Neural cell (in vitro differentiated cells): ENCODE data around the gene SEC31A. TPM values are rescaled to one million over a fixed set of nuclear protein-coding genes. Genes with fewer than 3 reads are reported as not detected.

Experiments used
- H2AFZ ChIP-seq: fragments of 200-600, 300-800 bp; sonication (generic), shearing (Covaris generic); 2 replicates; pipeline ENCODE4 v1.6.0; 2014; ENCODE audit warnings: low read depth, mild to moderate bottlenecking, antibody characterized with exemption, low read length, moderate library complexity
- H3F3A ChIP-seq: fragments of 200-600 bp; shearing (Covaris generic); 2 replicates; pipeline ENCODE4 v1.6.1; 2016; ENCODE audit warnings: mild to moderate bottlenecking, moderate library complexity, mixed read lengths, antibody characterized with exemption, low read length; ENCODE audit not compliant: insufficient read depth, poor library complexity, severe bottlenecking
- H3K27ac ChIP-seq: fragments of 200-600, 300-800 bp; sonication (generic), shearing (Covaris generic); 2 replicates; pipeline ENCODE4 v1.5.1; 2014; ENCODE audit warnings: mild to moderate bottlenecking, low read length, moderate library complexity
- H3K27me3 ChIP-seq: fragments of 300-800, 200-600 bp; sonication (generic), shearing (Covaris generic); 2 replicates; pipeline ENCODE4 v1.6.0; 2014; ENCODE audit warnings: mild to moderate bottlenecking, low read depth, low read length, moderate library complexity; ENCODE audit not compliant: insufficient read depth
- H3K36me3 ChIP-seq: fragments of 300-800, 200-600 bp; sonication (generic), shearing (Covaris generic); 2 replicates; pipeline ENCODE4 v1.5.1; 2014; ENCODE audit warnings: mild to moderate bottlenecking, antibody characterized with exemption, low read length, moderate library complexity; ENCODE audit not compliant: insufficient read depth
- H3K4me2 ChIP-seq: fragments of 300-800, 200-600 bp; sonication (generic), shearing (Covaris generic); 2 replicates; pipeline ENCODE4 v1.6.0; 2014; ENCODE audit warnings: mild to moderate bottlenecking, low read length
- H3K4me3 ChIP-seq: fragments of 300-800, 200-600 bp; sonication (generic), shearing (Covaris generic); 2 replicates; pipeline ENCODE4 v1.5.1; 2014; ENCODE audit warnings: mild to moderate bottlenecking, low read length, moderate library complexity
- H3K79me2 ChIP-seq: fragments of 200-600 bp; shearing (Covaris generic); replicated peaks from 2 replicates; pipeline ENCODE4 v1.6.0; 2014; ENCODE audit warnings: mild to moderate bottlenecking, low read length, moderate library complexity; ENCODE audit not compliant: insufficient read depth
- H3K9ac ChIP-seq: fragments of 300-800, 200-600 bp; sonication (generic), shearing (Covaris generic); 2 replicates; pipeline ENCODE4 v1.6.1; 2016; ENCODE audit warnings: mild to moderate bottlenecking, low read length, mixed read lengths
- H3K9me2 ChIP-seq: fragments of 200-600 bp; shearing (Covaris generic); 2 replicates; pipeline ENCODE4 v1.6.1; 2016; ENCODE audit warnings: mild to moderate bottlenecking, low read length, mixed read lengths; ENCODE audit not compliant: insufficient read depth
- H3K9me3 ChIP-seq: fragments of 200-600, 300-800 bp; sonication (generic), shearing (Covaris generic); 2 replicates; pipeline ENCODE4 v1.6.1; 2016; ENCODE audit warnings: mild to moderate bottlenecking, mixed run types, low read length, moderate library complexity, mixed read lengths
- H4K20me1 ChIP-seq: fragments of 200-600 bp; shearing (Covaris generic); 2 replicates; pipeline ENCODE4 v1.6.1; 2016; ENCODE audit warnings: mild to moderate bottlenecking, mixed run types; ENCODE audit not compliant: insufficient read depth
- EP300 ChIP-seq: fragments of 450-650 bp; conservative IDR thresholded peaks from 2 replicates; pipeline ENCODE4 v1.6.1; 2014; ENCODE audit warnings: antibody characterized with exemption, mild to moderate bottlenecking, moderate library complexity; ENCODE audit not compliant: poor library complexity, severe bottlenecking
- EZH2 ChIP-seq: fragments of 200-600, 300-800 bp; shearing (Covaris generic), sonication (generic); IDR thresholded peaks from 2 replicates; pipeline ENCODE4 v1.6.1; 2014; ENCODE audit warnings: antibody characterized with exemption, low read length, borderline replicate concordance, mild to moderate bottlenecking; ENCODE audit not compliant: insufficient read depth, poor library complexity, severe bottlenecking
- MXI1 ChIP-seq: fragments of 450-650 bp; conservative IDR thresholded peaks from 2 replicates; pipeline ENCODE4 v1.6.1; 2014; ENCODE audit warnings: antibody characterized with exemption, mild to moderate bottlenecking; ENCODE audit not compliant: poor library complexity, severe bottlenecking
- RAD21 ChIP-seq: fragments of 450-650 bp; conservative IDR thresholded peaks from 2 replicates; pipeline ENCODE4 v1.6.1; 2014; ENCODE audit warnings: antibody characterized with exemption, mild to moderate bottlenecking, moderate library complexity
- SMC3 ChIP-seq: fragments of 450-650 bp; conservative IDR thresholded peaks from 2 replicates; pipeline ENCODE4 v1.6.1; 2014; ENCODE audit warnings: antibody characterized with exemption, mild to moderate bottlenecking, moderate library complexity; ENCODE audit not compliant: poor library complexity
- TAF1 ChIP-seq: IDR thresholded peaks from 2 replicates; pipeline ENCODE4 v1.6.1; 2012; ENCODE audit warnings: low read depth
- polyA plus RNA-seq: library from polyadenylated mRNA; depleted of rRNA; stranded (reverse); fragments of >200 nt; gene quantifications from 2 replicates; pipeline ENCODE4 v1.2.3, GENCODE V29; 2014
- TF ChIP-seq, protein P1 (sequence below): IDR thresholded peaks from 2 replicates; pipeline ENCODE4 v1.6.1; 2012; ENCODE audit warnings: borderline replicate concordance

Gene SEC31A
- polyA plus RNA-seq, 1 donor from 2014 or later, result 139 TPM

DNA sequence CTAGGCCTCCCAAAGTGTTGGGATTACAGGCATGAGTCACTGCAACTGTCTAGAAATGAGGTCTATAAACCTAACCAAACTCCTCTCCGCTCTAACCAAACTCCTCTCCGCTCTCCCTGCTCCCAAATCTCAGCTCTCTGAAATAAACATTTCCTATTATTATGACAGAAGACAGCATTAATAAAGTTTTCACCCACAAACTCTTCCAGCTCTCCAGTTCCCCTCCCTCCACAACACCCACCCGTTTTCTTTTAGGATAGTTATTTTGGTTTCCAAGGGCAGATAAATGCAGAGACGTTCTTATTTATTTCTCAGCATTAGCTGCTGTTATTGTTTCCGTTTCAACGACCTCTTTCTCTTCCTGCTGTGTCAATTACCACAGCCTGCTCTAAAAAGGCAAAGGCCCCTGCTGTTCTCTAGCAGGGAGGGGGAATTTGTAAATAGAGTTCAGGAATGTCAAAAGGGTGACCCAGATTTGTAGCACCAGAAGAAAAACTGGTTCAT, 79.1 kb downstream of the SEC31A start:
- Histone ChIP-seq H2AFZ (no peak overlapping the region), H3K9ac (no peak overlapping the region), H3K36me3 (no peaks in the 10 kb centered on the region), H3K27me3 (no peaks in the 10 kb centered on the region), H3F3A (no peaks in the 10 kb centered on the region), H3K9me3 (no peaks in the 10 kb centered on the region), H3K27ac (no peak overlapping the region), H3K9me2 (no peaks in the 10 kb centered on the region), H3K79me2 (no peaks in the 10 kb centered on the region), H3K4me3 (no peak overlapping the region), H3K4me2 (no peak overlapping the region), H4K20me1 (no peaks in the 10 kb centered on the region)
- TF ChIP-seq, protein P1, sequence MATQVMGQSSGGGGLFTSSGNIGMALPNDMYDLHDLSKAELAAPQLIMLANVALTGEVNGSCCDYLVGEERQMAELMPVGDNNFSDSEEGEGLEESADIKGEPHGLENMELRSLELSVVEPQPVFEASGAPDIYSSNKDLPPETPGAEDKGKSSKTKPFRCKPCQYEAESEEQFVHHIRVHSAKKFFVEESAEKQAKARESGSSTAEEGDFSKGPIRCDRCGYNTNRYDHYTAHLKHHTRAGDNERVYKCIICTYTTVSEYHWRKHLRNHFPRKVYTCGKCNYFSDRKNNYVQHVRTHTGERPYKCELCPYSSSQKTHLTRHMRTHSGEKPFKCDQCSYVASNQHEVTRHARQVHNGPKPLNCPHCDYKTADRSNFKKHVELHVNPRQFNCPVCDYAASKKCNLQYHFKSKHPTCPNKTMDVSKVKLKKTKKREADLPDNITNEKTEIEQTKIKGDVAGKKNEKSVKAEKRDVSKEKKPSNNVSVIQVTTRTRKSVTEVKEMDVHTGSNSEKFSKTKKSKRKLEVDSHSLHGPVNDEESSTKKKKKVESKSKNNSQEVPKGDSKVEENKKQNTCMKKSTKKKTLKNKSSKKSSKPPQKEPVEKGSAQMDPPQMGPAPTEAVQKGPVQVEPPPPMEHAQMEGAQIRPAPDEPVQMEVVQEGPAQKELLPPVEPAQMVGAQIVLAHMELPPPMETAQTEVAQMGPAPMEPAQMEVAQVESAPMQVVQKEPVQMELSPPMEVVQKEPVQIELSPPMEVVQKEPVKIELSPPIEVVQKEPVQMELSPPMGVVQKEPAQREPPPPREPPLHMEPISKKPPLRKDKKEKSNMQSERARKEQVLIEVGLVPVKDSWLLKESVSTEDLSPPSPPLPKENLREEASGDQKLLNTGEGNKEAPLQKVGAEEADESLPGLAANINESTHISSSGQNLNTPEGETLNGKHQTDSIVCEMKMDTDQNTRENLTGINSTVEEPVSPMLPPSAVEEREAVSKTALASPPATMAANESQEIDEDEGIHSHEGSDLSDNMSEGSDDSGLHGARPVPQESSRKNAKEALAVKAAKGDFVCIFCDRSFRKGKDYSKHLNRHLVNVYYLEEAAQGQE, result no peak
- TF ChIP-seq TAF1, result no peak

DNA sequence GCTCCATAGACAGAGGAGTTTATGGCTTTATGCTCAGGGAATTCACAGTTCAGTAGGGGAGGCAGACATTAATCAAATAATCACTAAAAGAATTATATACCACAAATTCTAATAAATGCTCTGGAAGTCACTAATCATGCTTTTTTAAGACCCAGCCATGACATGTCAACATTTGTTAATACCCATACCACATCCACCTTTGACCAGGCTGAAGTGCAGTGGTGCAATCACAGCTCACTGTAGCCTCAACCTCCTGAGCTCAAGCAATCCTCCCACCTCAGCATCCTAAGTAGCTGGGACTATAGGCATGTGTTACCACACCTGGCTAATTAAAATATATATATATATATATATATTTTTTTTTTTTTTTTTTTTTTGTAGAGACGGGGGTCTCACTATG, 79.6 kb downstream of the SEC31A start:
- Histone ChIP-seq H3F3A (no peaks in the 10 kb centered on the region), H2AFZ (no peak overlapping the region), H3K27ac (no peak overlapping the region), H3K79me2 (no peaks in the 10 kb centered on the region), H3K9me2 (no peaks in the 10 kb centered on the region), H3K4me3 (no peak overlapping the region), H3K27me3 (no peaks in the 10 kb centered on the region), H3K9me3 (no peaks in the 10 kb centered on the region), H4K20me1 (no peaks in the 10 kb centered on the region), H3K4me2 (no peak overlapping the region), H3K36me3 (no peaks in the 10 kb centered on the region), H3K9ac (no peak overlapping the region)
- TF ChIP-seq, protein P1, result no peak
- TF ChIP-seq MXI1 (no peak), EP300 (no peak), SMC3 (no peak), EZH2 (no peak), RAD21 (no peak)
